A673 (cell line): ENCODE results near the gene IFNLR1. TPM values are rescaled to one million over a fixed set of nuclear protein-coding genes. Genes with fewer than 3 reads are reported as not detected.

Source experiments
- BruUV-seq: library from RNA; stranded (reverse); fragments of 400-500 nt; replicated peaks from 2 replicates; lab custom pipeline; 2021; lab: Mats Ljungman, UMichigan
- CTCF ChIA-PET: fragments of 300-600 bp; sonication (Branson Sonifier 250); formaldehyde crosslinking; loops from one replicate; lab custom pipeline; 2022; ENCODE audit warnings: antibody characterized with exemption; lab: Charles Lee
- POLR2A ChIA-PET: fragments of 300-600 bp; sonication (Branson Sonifier 250); formaldehyde crosslinking; loops from one replicate; lab custom pipeline; 2022; ENCODE audit warnings: antibody characterized with exemption; ENCODE audit not compliant: low non-redundant PET; lab: Charles Lee
- DNase-seq: peaks from one replicate; pipeline ENCODE4 v3.0.0-alpha.2; 2015; ENCODE audit warnings: low spot score
- H3K27ac ChIP-seq: fragments of 200-600 bp; sonication (generic); 2 replicates; pipeline ENCODE4 v1.5.1; 2016; ENCODE audit warnings: mixed run types, low read depth, mild to moderate bottlenecking, mixed read lengths, antibody characterized with exemption, low read length; ENCODE audit not compliant: poor library complexity, severe bottlenecking
- H3K27me3 ChIP-seq: fragments of 200-600 bp; sonication (generic); replicated peaks from 2 replicates; pipeline ENCODE4 v1.6.1; 2017; ENCODE audit warnings: mixed run types, low read depth, mild to moderate bottlenecking, mixed read lengths, antibody characterized with exemption, low read length; ENCODE audit not compliant: insufficient read depth, poor library complexity
- H3K36me3 ChIP-seq: fragments of 200-600 bp; sonication (generic); 2 replicates; pipeline ENCODE4 v1.6.1; 2016; ENCODE audit warnings: mixed run types, mild to moderate bottlenecking, mixed read lengths, antibody characterized with exemption, low read length; ENCODE audit not compliant: insufficient read depth, poor library complexity, severe bottlenecking
- H3K4me1 ChIP-seq: fragments of 200-600 bp; sonication (generic); 2 replicates; pipeline ENCODE4 v1.6.1; 2017; ENCODE audit warnings: mixed run types, mild to moderate bottlenecking, mixed read lengths, antibody characterized with exemption, low read length; ENCODE audit not compliant: insufficient read depth, poor library complexity, severe bottlenecking
- H3K4me3 ChIP-seq: fragments of 200-600 bp; sonication (generic); 2 replicates; pipeline ENCODE4 v1.5.1; 2016; ENCODE audit warnings: low read depth, mixed run types, mild to moderate bottlenecking, mixed read lengths, low read length; ENCODE audit not compliant: poor library complexity, severe bottlenecking
- H3K9me3 ChIP-seq: fragments of 200-600 bp; sonication (generic); 2 replicates; pipeline ENCODE4 v1.6.1; 2016; ENCODE audit warnings: mixed run types, low read depth, mild to moderate bottlenecking, mixed read lengths, antibody characterized with exemption, low read length; ENCODE audit not compliant: poor library complexity, severe bottlenecking
- EZH2 ChIP-seq: fragments of 200-600 bp; sonication (generic); IDR thresholded peaks from 2 replicates; pipeline ENCODE4 v1.6.1; 2017; ENCODE audit warnings: borderline replicate concordance, low read depth, mild to moderate bottlenecking, mixed read lengths, antibody characterized with exemption, low read length; ENCODE audit not compliant: poor library complexity, severe bottlenecking
- intact Hi-C: fragments of 100-400 bp; cut with micrococcal nuclease; formaldehyde crosslinking; loops from one replicate; pipeline ENCODE4 v1.10.0; 2022; ENCODE audit not compliant: unreplicated experiment
- total RNA-seq: library from RNA; stranded (reverse); gene quantifications from 2 replicates; pipeline ENCODE4 v1.2.3, GENCODE V29; 2021
- TF ChIP-seq, protein P1 (sequence below): fragments of 300-800, 200-600 bp; sonication (generic); conservative IDR thresholded peaks from 2 replicates; pipeline ENCODE4 v1.5.1; 2017; ENCODE audit warnings: low read depth, mild to moderate bottlenecking, antibody characterized with exemption, low read length, moderate library complexity, mixed read lengths

IFNLR1 gene
- total RNA-seq, 1 experiment from 2014 or later, result 2.0 TPM

DNA sequence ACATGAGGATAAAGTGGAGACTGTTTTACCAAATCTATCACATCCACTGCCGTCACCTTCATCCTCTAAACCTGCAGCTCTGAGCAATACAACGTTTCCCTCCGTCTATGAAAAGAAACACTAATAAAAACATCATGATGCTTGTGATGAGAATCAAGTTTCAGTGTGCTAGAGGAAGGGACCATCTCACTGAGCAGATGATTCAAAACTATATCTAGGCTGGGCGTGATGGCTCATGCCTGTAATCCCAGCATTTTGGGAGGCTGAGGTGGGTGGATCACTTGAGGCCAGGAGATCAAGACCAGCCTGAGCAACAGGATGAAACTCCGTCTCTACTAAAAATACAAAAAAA, 60.4 kb downstream of the IFNLR1 start:
- ChIA-PET POLR2A (no interaction called here), CTCF (no interaction called here)
- H3K4me1 ChIP-seq, result no peaks in the 10 kb centered on the region
- intact Hi-C loops, result no loop called here
- DNase-seq, result no peak
- no peaks in the 10 kb centered on the region for H3K36me3 ChIP-seq
- no peaks in the 10 kb centered on the region for H3K9me3 ChIP-seq
- H3K27me3 ChIP-seq, result no peaks in the 10 kb centered on the region
- H3K4me3 ChIP-seq, result no peak overlapping the region
- TF ChIP-seq EZH2, result no peak
- TF ChIP-seq, protein P1, sequence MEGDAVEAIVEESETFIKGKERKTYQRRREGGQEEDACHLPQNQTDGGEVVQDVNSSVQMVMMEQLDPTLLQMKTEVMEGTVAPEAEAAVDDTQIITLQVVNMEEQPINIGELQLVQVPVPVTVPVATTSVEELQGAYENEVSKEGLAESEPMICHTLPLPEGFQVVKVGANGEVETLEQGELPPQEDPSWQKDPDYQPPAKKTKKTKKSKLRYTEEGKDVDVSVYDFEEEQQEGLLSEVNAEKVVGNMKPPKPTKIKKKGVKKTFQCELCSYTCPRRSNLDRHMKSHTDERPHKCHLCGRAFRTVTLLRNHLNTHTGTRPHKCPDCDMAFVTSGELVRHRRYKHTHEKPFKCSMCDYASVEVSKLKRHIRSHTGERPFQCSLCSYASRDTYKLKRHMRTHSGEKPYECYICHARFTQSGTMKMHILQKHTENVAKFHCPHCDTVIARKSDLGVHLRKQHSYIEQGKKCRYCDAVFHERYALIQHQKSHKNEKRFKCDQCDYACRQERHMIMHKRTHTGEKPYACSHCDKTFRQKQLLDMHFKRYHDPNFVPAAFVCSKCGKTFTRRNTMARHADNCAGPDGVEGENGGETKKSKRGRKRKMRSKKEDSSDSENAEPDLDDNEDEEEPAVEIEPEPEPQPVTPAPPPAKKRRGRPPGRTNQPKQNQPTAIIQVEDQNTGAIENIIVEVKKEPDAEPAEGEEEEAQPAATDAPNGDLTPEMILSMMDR, result no peak
- no TSS peak for BruUV-seq
- no peak overlapping the region for H3K27ac ChIP-seq

DNA sequence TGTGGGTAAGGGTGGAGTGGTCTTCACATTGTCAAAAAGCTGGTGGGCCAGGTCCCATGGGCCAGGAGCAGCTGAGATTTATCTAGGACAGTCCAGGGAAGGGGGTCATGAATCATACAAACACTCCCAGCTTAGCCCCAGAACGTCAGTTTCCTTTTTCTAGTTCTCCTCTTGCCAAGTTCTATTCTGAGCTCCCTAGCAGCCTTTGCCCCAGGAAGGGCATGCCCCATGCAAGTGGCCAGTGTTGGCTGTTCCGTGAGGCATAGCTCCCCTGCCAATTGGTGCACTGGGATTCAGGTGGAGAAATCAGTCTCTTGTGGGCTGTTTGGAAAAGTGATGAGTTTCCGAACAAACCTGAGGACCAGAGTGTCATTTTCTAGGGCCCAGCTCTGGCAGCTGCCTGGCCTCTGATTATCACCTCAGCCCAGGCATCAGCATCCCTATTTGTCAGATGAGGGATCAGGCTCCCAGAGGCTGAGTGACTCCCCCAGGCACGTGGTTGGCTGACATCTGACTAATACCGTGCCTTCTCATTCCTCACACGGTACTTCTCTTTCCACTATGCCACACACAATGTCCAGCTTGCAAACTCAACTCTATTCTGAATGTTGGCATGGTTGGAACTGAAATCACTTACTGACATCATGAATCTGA, 60.9 kb downstream of the IFNLR1 start:
- Histone ChIP-seq H3K27me3 (no peaks in the 10 kb centered on the region), H3K27ac (no peak overlapping the region), H3K4me3 (no peak overlapping the region), H3K4me1 (no peaks in the 10 kb centered on the region), H3K36me3 (no peaks in the 10 kb centered on the region), H3K9me3 (no peaks in the 10 kb centered on the region)
- BruUV-seq, result no TSS peak
- ChIA-PET CTCF (no interaction called here), POLR2A (no interaction called here)
- TF ChIP-seq, protein P1, result no peak
- TF ChIP-seq EZH2, result no peak
- no peak for DNase-seq
- intact Hi-C loops, result no loop called here

DNA sequence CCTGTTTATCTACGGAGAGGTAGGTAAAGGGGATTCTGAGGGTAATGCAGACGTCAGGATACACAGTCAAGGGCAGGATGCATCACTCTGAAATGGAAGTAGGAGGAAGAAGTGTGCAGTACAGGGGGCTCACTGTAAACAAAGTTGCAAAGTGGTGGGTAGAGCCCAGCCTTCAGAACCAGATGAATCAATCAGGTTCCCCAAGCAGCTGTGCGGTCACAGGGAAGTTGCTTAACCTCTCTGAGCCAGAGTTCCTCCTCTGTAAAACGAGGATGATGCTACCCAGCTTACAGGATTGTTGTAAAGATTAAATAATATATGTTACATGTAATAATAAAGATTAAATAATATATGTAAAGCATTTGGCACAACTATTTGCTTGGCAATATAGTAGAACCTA, 61.6 kb downstream of the IFNLR1 start:
- H3K27me3 ChIP-seq, result no peaks in the 10 kb centered on the region
- H3K9me3 ChIP-seq, result no peaks in the 10 kb centered on the region
- H3K4me3 ChIP-seq, result no peak overlapping the region
- TF ChIP-seq EZH2, result no peak
- TF ChIP-seq, protein P1, result no peak
- ChIA-PET POLR2A (no interaction called here), CTCF (no interaction called here)
- DNase-seq, result no peak
- intact Hi-C loops, result no loop called here
- no TSS peak for BruUV-seq
- H3K4me1 ChIP-seq, result no peaks in the 10 kb centered on the region
- no peaks in the 10 kb centered on the region for H3K36me3 ChIP-seq
- H3K27ac ChIP-seq, result no peak overlapping the region
